Upper lobe of right lung (tissue), 1 donor: ENCODE measurements around the gene HOXD10. TPM values are rescaled to one million over a fixed set of nuclear protein-coding genes. Genes with fewer than 3 reads are reported as not detected.
A peak's percentile ranks its signal among the peaks of the same experiment; 100 is the strongest.

Source experiments
- ATAC-seq: fragments of 200-7000 bp; cut with Tn5 transposase; one replicate; pipeline ENCODE4 v1.9.1; 2020; ENCODE audit warnings: mild to moderate bottlenecking, moderate library complexity
- DNase-seq: peaks from one replicate; pipeline ENCODE4 v3.0.0-alpha.2; 2020
- H3K27ac ChIP-seq: fragments of 200-600 bp; one replicate; pipeline ENCODE4 v1.8.0; 2022
- H3K27me3 ChIP-seq: fragments of 200-600 bp; one replicate; pipeline ENCODE4 v1.8.0; 2022; ENCODE audit warnings: mild to moderate bottlenecking
- H3K36me3 ChIP-seq: fragments of 200-600 bp; one replicate; pipeline ENCODE4 v1.8.0; 2022
- H3K4me1 ChIP-seq: fragments of 200-600 bp; one replicate; pipeline ENCODE4 v1.8.0; 2022
- H3K4me3 ChIP-seq: fragments of 200-600 bp; one replicate; pipeline ENCODE4 v1.8.0; 2022; ENCODE audit warnings: mild to moderate bottlenecking
- H3K9me3 ChIP-seq: fragments of 200-600 bp; one replicate; pipeline ENCODE4 v1.8.0; 2022
- CTCF ChIP-seq: fragments of 200-600 bp; IDR thresholded peaks from one replicate; pipeline ENCODE4 v1.8.0; 2022; ENCODE audit warnings: antibody characterized with exemption
- intact Hi-C: fragments of 100-400 bp; cut with DNase I; formaldehyde crosslinking; loops from one replicate; pipeline ENCODE4 v1.11.0; 2022
- total RNA-seq: library from RNA; stranded (reverse); fragmentation: NEBNext Ultra II Directional; extraction: Animal tissue kit (Norgen Biotek cat#: 25700); gene quantifications from one replicate; pipeline ENCODE4 v1.2.1, GENCODE V29; 2021
- donor health status: DM: no; HTN: yes; CAD: no; lungs with severe emphysema.

Gene HOXD10
- total RNA-seq, 1 donor from 2014 or later = 0.55 TPM

GRCh38 chr2:176155356-176156044, 38.9 kb downstream of the HOXD10 start:
- peaks cover 8% of the 10 kb centered on the region for H3K4me1 ChIP-seq
- DNase-seq (no peak), ATAC-seq (no peak)
- peaks cover 99% of the 10 kb centered on the region for H3K27me3 ChIP-seq
- no peaks in the 10 kb centered on the region for H3K36me3 ChIP-seq
- no peak overlapping the region for H3K27ac ChIP-seq
- no peak for TF ChIP-seq CTCF
- intact Hi-C loops = no loop called here
- no peak overlapping the region for H3K4me3 ChIP-seq
- H3K9me3 ChIP-seq = no peaks in the 10 kb centered on the region

GRCh38 chr2:176156301-176156806, 39.8 kb downstream of the HOXD10 start:
- TF ChIP-seq CTCF = no peak
- DNase-seq = no peak
- H3K4me3 ChIP-seq = no peak overlapping the region
- H3K27me3 ChIP-seq = peaks cover 99% of the 10 kb centered on the region
- peaks cover 8% of the 10 kb centered on the region for H3K4me1 ChIP-seq
- H3K9me3 ChIP-seq = no peaks in the 10 kb centered on the region
- no peak overlapping the region for H3K27ac ChIP-seq
- H3K36me3 ChIP-seq = no peaks in the 10 kb centered on the region
- no peak for ATAC-seq
- intact Hi-C loops = no loop called here

- H3K4me3 ChIP-seq = no peak within 1 kb of the TSS
- intact Hi-C loops = no loop called here
- no peak for TF ChIP-seq CTCF
- no peak within 1 kb of the TSS for H3K27ac ChIP-seq
- H3K4me1 ChIP-seq = peaks cover 8% of the 10 kb centered on the region
- peaks cover 99% of the 10 kb centered on the region for H3K27me3 ChIP-seq
- ATAC-seq (no peak), DNase-seq (no peak)
- H3K36me3 ChIP-seq = no peaks in the 10 kb centered on the region
- no peaks in the 10 kb centered on the region for H3K9me3 ChIP-seq
Observed at GRCh38 chr2:176156807-176157498, 40.4 kb downstream of the HOXD10 start, which contains the start of gene HOXD3. Gene HOXD3 (plus strand): TSS chr2:176157307. CDS start chr2:176169115, 11,808 bp downstream.

- no peak overlapping the region for H3K27ac ChIP-seq
- H3K9me3 ChIP-seq = no peaks in the 10 kb centered on the region
- no peak for ATAC-seq
- intact Hi-C loops = no loop called here
- no peak overlapping the region for H3K4me3 ChIP-seq
- no peaks in the 10 kb centered on the region for H3K36me3 ChIP-seq
- peaks cover 8% of the 10 kb centered on the region for H3K4me1 ChIP-seq
- no peak for TF ChIP-seq CTCF
- DNase-seq = peak; percentile 58
- peaks cover 100% of the 10 kb centered on the region for H3K27me3 ChIP-seq
Observed at GRCh38 chr2:176157499-176158185, 41.1 kb downstream of the HOXD10 start.

- no peak for ATAC-seq
- no peak overlapping the region for H3K27ac ChIP-seq
Observed at GRCh38 chr2:176158186-176158591, 41.6 kb downstream of the HOXD10 start.

More at GRCh38 chr2:176158186-176158591, 41.6 kb downstream of the HOXD10 start:
- H3K27me3 ChIP-seq = peaks cover 100% of the 10 kb centered on the region
- H3K9me3 ChIP-seq = no peaks in the 10 kb centered on the region
- H3K4me1 ChIP-seq = peaks cover 8% of the 10 kb centered on the region
- no peak for TF ChIP-seq CTCF
- DNase-seq = no peak
- intact Hi-C loops = no loop called here
- no peaks in the 10 kb centered on the region for H3K36me3 ChIP-seq
- no peak overlapping the region for H3K4me3 ChIP-seq
